GM13977 (cell line): Measurements from ENCODE around the gene GPSM1.

Experiments
- DNase-seq: peaks from one replicate; pipeline ENCODE4 v3.0.0; 2012; ENCODE audit warnings: low spot score
- CTCF ChIP-seq: IDR thresholded peaks from 2 replicates; pipeline ENCODE4 v1.5.1; 2012; ENCODE audit warnings: mild to moderate bottlenecking, control low read depth; ENCODE audit not compliant: insufficient read depth; ENCODE audit errors: extremely low read depth, missing control alignments
- in situ Hi-C: fragments of 300-500 bp; cut with MboI; formaldehyde crosslinking; loops from one replicate; pipeline ENCODE4 v1.12.0; 2022; ENCODE audit warnings: low sequenced_read_pairs, low pct_unique_long_range_greater_than_20kb, mixed read lengths, inconsistent platforms; ENCODE audit not compliant: unreplicated experiment

Gene GPSM1

GRCh38 chr9:136370037-136370436, 42.7 kb downstream of the GPSM1 start:
- DNase-seq = no peak
- in situ Hi-C loops = no loop called here
- TF ChIP-seq CTCF = no peak

DNA sequence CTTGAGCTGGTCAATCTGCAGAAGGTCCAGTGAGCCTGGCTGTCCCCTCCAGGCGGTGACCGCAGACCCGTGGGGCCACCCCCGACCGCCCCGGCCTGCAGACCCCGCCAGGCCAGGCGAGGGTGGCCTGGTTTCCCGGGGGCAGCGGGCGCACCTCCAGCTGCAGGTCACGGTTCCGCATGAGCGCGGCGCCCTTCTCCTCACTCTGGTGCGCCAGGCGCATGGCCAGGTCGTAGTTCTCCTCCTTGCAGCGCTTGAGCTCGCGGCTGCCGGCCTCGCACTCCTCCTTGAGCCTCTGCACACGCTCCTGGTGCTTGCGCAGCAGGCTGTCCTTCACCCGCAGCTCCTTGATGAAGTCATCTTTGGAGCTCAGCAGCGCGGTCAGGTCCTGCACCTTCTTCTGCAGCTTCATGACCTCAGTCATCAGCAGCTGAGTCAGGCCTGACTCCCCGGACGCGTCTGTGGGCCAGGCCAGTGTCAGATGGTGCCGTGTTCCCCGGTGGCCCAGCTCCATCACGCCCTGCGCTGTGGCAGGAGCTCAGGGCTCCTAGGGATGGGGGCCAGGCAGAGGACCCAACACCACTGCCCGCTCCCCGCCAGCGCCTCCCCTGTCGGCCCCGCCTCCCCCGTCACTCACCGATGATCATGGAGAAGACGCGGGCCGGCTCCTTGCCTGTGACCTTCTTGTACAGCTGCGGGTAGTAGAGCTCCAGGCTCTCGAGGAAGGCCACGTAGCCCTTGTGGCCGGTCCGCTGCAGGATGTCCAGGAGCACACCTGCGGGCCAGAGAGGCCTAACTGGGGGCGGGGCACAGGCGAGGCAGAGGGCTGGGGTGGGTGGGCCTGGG, 43.6 kb downstream of the GPSM1 start:
- TF ChIP-seq CTCF = no peak
- in situ Hi-C loops = no loop called here
- DNase-seq = no peak

DNA sequence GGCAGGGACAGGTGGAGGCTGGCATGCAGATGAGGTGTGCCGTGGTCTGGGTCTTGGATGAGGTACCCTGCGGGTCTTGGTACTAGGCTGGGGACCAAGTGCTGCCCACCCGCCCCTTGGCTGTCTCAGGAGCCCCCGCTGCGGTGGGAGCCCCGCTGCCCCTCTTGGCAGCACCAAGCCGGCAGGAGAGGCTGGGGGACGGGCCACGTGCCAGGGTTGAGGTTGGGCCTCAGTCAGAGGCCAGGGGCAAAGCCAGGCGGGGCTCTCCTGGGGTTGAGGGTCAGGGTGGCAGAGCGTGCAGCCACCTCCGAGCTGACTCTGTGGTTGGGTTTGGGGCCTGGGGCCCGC, 44.2 kb downstream of the GPSM1 start:
- DNase-seq = no peak
- in situ Hi-C loops = no loop called here
- no peak for TF ChIP-seq CTCF

DNA sequence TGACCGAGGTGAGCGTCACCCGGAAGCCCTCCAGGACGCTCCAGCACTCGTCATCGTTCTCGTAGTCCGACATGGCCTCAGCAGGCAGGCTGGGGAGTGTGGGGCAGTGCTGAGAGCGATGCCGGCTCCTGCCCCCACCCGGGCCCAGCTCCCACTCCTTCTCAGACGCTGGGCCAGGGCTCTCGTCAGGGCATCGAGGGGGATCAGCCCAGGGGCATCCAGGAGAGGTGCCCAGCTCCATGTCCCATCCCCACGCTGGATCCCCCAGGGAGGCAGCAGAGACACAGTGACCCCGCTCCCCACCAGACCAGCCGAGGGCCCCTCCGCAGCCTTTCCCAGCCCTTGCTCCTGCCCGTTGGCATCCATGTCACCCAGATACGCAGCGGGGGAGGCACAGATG, 44.7 kb downstream of the GPSM1 start:
- no peak for DNase-seq
- no peak for TF ChIP-seq CTCF
- in situ Hi-C loops = no loop called here

DNA sequence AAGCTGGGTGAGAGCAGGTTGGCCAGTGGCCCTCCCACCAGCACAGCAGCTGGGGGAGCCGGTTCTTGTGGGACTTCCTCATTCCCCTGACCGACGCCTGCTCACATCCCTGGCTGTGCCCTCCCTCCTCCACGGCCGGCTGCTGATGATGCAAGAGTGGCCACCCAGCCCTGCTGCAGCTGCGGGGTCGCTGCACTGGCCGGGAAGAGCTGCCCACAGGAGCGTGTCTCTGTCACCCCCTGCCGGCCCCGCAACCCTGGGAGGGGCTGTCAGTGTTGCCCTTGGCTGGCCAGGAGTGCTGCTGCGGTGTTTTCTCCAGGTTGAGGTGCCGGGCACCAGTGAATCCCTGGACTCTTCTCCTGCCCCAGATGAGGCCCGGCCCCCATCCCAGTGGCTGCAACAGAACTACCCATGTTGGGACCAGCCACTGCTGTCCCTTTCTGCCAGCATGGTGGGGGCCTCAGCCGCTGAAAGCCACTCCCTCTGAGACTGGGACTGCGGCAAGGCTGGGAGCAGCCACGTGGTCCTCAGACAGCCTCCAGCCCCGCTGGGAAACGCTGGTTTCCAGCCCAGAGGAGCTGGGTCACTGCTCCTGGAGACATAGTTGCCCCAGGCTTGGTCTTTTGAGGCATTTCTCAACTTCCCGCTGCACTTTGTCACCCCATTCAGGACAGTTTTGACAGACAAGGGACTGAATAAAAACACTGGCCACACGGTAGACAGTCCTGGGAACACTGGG, 45.4 kb downstream of the GPSM1 start:
- TF ChIP-seq CTCF = peak; percentile 23
- in situ Hi-C loops = no loop called here
- DNase-seq = no peak

GRCh38 chr9:136373300-136374182, 46.2 kb downstream of the GPSM1 start, which contains the start of gene CARD9:
CARD9 (minus strand) TSS chr9:136373669; CDS start chr9:136372078, 1,591 bp downstream.
- DNase-seq = peak; percentile 71
- in situ Hi-C loops = no loop called here
- no peak for TF ChIP-seq CTCF
